Breast epithelium (tissue), 3 donors: ENCODE measurements around the gene DPYD.

ENCODE experiments used
- POLR2A ChIP-seq: fragments of 450-650 bp; IDR thresholded peaks from one replicate; pipeline ENCODE4 v1.6.1; 2016; ENCODE audit warnings: antibody characterized with exemption, mild to moderate bottlenecking, moderate library complexity
- POLR2AphosphoS5 ChIP-seq, 3 donors: sonication (generic); formaldehyde crosslinking; IDR thresholded peaks; one replicate each; pipeline ENCODE4 v1.6.1; 2017; ENCODE audit warnings: antibody characterized with exemption in 3 of 3
- TF ChIP-seq, protein P1 (sequence below), 3 donors: fragments of 450-650 bp; IDR thresholded peaks; one replicate each; pipeline ENCODE4 v1.5.1; 2016 to 2017; ENCODE audit warnings: antibody characterized with exemption in 3 of 3, mild to moderate bottlenecking in 3 of 3, moderate library complexity in 3 of 3

DNA sequence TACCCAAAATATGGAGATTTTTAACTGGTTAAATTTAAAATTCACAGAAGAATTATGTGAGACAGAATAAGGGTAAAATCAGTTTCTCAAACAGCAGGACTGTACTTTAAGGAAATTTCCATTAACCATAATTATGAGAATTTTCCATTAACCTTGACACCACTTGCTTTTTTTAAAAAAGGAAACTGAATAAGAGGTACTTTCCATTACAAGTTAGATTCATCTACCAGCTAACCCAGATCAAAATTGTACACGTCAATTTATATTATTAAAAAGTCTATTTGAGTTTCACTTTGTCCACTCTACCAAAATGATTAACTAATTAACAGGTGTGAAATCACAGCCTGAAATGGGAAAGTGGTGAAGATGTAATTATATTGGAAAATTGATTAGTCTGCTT, 414.5 kb downstream of the DPYD start:
- TF ChIP-seq, protein P1, sequence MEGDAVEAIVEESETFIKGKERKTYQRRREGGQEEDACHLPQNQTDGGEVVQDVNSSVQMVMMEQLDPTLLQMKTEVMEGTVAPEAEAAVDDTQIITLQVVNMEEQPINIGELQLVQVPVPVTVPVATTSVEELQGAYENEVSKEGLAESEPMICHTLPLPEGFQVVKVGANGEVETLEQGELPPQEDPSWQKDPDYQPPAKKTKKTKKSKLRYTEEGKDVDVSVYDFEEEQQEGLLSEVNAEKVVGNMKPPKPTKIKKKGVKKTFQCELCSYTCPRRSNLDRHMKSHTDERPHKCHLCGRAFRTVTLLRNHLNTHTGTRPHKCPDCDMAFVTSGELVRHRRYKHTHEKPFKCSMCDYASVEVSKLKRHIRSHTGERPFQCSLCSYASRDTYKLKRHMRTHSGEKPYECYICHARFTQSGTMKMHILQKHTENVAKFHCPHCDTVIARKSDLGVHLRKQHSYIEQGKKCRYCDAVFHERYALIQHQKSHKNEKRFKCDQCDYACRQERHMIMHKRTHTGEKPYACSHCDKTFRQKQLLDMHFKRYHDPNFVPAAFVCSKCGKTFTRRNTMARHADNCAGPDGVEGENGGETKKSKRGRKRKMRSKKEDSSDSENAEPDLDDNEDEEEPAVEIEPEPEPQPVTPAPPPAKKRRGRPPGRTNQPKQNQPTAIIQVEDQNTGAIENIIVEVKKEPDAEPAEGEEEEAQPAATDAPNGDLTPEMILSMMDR (IDR thresholded peaks at IDR 0.05), result no peak
- no peak for TF ChIP-seq POLR2AphosphoS5 (IDR thresholded peaks at IDR 0.05)
- TF ChIP-seq POLR2A, result no peak
